Muscle layer of duodenum (tissue), 2 donors: ENCODE measurements around the gene TMEM250.

ENCODE experiments used
- H3K27ac ChIP-seq: one replicate; pipeline ENCODE4 v1.7.0; 2013; ENCODE audit warnings: mild to moderate bottlenecking, low read length
- H3K27me3 ChIP-seq: one replicate; pipeline ENCODE4 v1.7.0; 2013; ENCODE audit warnings: low read depth, mild to moderate bottlenecking, control low read depth, low read length
- H3K36me3 ChIP-seq, 2 donors: one replicate each; pipeline ENCODE4 v1.7.0; 2013; ENCODE audit warnings: low read length in 2 of 2, control low read depth in 1 of 2, mild to moderate bottlenecking in 1 of 2; ENCODE audit not compliant: insufficient read depth in 2 of 2, control insufficient read depth in 1 of 2
- H3K4me1 ChIP-seq, 2 donors: one replicate each; pipeline ENCODE4 v1.7.0; 2013; ENCODE audit warnings: low read length in 2 of 2, mild to moderate bottlenecking in 2 of 2, control low read depth in 1 of 2, moderate library complexity in 1 of 2; ENCODE audit not compliant: insufficient read depth in 2 of 2, control insufficient read depth in 1 of 2
- H3K4me3 ChIP-seq, 2 donors: one replicate each; pipeline ENCODE4 v1.7.0; 2013; ENCODE audit warnings: low read length in 2 of 2, low read depth in 1 of 2, mild to moderate bottlenecking in 1 of 2
- H3K9me3 ChIP-seq, 2 donors: one replicate each; pipeline ENCODE4 v1.7.0; 2013; ENCODE audit warnings: low read length in 2 of 2, control low read depth in 1 of 2, mild to moderate bottlenecking in 1 of 2; ENCODE audit not compliant: control insufficient read depth in 1 of 2
- donor health status: healthy.

TMEM250 gene

DNA sequence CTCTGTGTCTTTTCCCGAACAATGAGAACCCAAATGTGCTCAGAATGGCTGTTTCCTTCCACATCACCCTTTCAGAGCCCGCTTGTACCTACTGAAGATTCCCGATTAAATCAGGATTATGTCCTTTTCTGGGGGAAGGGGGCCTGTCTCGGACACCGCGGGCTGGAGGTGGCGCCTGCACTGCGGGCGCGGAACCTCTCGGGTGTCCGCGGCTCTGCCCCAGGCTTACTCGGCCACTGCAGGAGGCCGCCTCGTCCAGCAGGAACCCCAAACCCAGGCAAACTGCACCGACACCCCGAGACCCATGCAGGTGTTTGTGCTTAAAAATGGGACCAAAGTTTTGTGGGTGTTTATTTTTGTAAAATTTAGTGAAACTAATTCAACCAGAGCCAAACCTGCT is 8.6 kb upstream of the TMEM250 start:
- Histone ChIP-seq H3K9me3 (no peaks in the 10 kb centered on the region), H3K4me1 (peaks cover 0 to 4% of the 10 kb centered on the region in 2 donors), H3K36me3 (no peaks in the 10 kb centered on the region), H3K4me3 (no peak overlapping the region), H3K27ac (no peak overlapping the region), H3K27me3 (peaks cover 9% of the 10 kb centered on the region)

DNA sequence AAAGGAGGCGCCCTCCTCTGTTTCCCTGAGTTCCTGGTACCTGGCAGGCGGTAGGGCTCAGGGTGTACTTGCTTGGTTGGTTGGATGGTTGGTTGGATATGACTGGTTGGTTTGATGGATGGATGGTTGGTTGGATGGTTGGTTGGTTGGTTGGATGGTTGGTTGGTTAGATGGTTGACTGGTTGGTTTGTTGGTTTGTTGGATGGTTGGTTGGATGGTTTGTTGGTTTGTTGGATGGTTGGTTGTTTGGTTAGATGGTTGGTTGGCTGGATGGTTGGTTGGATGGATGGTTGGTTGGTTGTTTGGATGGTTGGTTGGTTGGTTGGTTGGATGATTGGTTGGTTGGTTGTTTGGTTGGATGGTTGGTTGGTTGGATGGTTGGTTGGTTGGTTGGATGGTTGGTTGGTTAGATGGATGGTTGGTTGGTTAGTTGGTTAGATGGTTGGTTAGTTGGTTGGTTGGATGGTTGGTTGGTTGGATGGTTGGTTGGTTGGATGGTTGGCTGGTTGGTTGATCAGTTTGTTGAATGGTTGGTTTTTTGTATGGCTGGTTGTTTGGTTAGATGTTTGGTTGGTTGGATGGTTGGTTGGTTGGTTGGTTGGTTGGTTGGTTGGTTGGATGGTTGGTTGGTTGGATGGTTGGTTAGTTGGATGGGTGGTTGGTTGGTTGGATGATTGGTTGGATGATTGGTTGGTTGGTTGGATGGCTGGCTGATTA is 6.5 kb upstream of the TMEM250 start:
- no peaks in the 10 kb centered on the region for H3K36me3 ChIP-seq
- H3K9me3 ChIP-seq: no peaks in the 10 kb centered on the region
- no peak overlapping the region for H3K4me3 ChIP-seq
- H3K4me1 ChIP-seq: peaks cover 0 to under 1% of the 10 kb centered on the region in 2 donors
- no peak overlapping the region for H3K27ac ChIP-seq
- no peaks in the 10 kb centered on the region for H3K27me3 ChIP-seq

DNA sequence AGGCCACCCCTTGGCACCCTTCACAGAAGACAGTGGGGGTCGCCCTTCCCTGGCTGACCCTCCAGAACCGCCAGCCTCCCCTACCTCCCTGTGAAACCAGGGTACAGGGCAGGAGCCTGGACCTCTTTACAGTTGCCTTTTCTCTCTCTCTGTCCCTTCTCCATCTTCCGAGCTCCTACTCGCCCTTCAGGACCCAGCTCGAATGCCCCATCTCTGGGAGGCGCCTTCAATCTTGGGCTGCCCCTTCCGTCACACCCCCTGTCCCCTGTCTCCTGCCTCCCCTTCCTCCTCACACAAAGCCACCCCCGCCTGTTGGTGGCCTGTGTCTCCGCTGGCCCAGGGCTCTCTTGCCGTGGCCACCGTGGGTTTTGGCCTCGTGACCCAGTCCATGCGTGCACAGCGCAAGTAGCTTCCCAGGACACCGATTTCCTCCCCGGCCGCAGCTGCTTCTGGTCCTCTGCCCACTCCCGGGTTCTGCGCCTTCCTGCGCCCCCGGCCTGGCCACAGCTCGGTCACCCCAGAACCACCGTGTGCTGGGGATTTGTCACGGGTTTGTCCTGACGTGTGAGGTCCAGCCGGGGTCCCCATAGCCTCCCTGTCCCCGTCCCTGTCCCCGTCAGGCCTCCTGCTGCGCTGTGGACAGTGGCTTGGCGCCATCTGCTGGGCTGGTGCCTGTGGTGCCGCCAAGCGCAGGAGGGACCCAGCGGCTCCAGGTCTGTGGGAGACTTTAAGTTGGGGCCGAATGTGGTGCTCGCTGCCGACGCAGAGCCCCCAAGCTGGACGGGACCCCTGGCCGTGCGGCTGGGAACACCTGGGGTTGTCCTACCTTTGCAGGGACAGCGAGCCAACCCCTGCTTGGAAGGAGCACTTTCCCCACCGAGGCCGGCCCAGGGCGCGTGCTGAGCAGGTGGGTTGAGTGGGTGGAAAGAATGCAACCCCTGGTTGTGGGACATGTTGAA is 4.0 kb upstream of the TMEM250 start:
- Histone ChIP-seq H3K36me3 (no peaks in the 10 kb centered on the region), H3K4me1 (peaks cover 6 to 16% of the 10 kb centered on the region in 2 donors), H3K27me3 (no peaks in the 10 kb centered on the region), H3K9me3 (no peaks in the 10 kb centered on the region), H3K27ac (no peak overlapping the region), H3K4me3 (peak overlapping the region in 1 of 2 donors; percentile 25)

DNA sequence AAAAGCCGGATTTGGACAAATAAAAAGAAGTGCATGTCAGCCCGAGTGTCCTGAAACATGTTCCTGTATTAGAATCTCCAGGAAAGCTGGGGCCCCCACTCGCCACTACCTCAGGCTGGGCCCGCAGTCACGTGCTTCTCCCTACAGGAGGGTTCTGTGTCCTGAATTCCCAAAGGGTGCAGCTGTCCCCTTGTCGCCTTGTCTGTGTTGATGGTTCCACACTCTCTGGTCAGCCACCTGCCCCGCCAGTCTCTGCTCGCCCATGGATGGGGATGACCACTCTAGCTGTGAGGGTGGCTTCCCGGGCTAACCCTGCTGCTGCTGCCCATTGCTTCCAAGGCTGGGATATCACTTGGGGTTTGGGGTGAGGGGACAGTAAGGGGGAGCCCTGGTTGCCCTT is 3.1 kb upstream of the TMEM250 start:
- H3K4me1 ChIP-seq: peaks cover 6 to 25% of the 10 kb centered on the region in 2 donors
- no peaks in the 10 kb centered on the region for H3K9me3 ChIP-seq
- no peaks in the 10 kb centered on the region for H3K27me3 ChIP-seq
- no peak overlapping the region for H3K4me3 ChIP-seq
- H3K36me3 ChIP-seq: no peaks in the 10 kb centered on the region
- H3K27ac ChIP-seq: no peak overlapping the region

DNA sequence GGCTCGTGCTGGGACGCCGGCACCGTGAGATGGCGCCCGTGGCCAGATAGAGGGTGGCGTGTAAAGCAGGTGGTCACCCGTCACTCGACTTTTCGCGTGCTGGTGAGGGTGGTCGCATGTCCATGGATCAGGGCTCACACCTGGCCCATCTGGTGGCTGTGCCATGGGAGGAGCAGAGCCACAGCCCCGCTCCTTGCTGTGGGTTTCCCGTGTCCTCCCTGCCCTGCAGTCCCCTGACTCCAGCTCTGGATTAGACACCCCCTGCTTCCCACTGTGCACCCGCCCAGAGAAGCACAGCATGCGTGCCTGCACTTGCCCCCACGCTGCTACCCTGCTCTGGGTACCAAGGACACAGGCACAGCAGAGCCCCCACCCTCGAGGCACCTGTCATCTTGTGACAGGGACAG is 1.8 kb upstream of the TMEM250 start:
- H3K4me3 ChIP-seq: no peak overlapping the region
- H3K36me3 ChIP-seq: peaks cover 0 to 12% of the 10 kb centered on the region in 2 donors
- no peaks in the 10 kb centered on the region for H3K27me3 ChIP-seq
- H3K27ac ChIP-seq: no peak overlapping the region
- peaks cover 6 to 26% of the 10 kb centered on the region in 2 donors for H3K4me1 ChIP-seq
- no peaks in the 10 kb centered on the region for H3K9me3 ChIP-seq

DNA sequence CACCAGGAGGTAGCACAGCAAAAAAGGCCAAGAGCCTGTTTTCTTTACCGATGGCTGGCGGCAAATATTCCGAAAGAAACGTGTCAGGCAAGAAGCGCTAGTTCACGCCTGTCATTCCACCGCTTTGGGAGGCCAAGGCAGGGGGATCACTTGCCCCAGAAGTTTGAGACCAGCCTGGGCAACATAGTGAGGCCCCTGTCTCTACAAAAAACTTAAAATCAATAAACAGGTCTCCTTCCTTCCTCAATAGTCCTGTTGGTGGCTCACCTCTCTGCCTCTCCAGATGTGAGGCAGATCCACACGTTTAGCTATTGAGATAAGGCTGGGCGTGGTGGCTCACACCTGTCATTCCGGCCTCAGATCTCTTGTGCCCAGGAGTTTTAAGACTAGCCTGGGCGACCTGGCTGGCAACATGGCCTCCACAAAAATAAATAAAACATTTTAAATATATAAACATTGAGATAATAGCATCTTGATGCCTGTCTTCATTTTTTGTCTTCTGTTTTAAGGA is 1.3 kb upstream of the TMEM250 start:
- Histone ChIP-seq H3K27ac (peak overlapping the region; percentile 51), H3K27me3 (no peaks in the 10 kb centered on the region), H3K36me3 (peaks cover 0 to 17% of the 10 kb centered on the region in 2 donors), H3K4me3 (peak overlapping the region; percentile 39 to 75), H3K4me1 (peaks cover 6 to 26% of the 10 kb centered on the region in 2 donors), H3K9me3 (no peaks in the 10 kb centered on the region)

DNA sequence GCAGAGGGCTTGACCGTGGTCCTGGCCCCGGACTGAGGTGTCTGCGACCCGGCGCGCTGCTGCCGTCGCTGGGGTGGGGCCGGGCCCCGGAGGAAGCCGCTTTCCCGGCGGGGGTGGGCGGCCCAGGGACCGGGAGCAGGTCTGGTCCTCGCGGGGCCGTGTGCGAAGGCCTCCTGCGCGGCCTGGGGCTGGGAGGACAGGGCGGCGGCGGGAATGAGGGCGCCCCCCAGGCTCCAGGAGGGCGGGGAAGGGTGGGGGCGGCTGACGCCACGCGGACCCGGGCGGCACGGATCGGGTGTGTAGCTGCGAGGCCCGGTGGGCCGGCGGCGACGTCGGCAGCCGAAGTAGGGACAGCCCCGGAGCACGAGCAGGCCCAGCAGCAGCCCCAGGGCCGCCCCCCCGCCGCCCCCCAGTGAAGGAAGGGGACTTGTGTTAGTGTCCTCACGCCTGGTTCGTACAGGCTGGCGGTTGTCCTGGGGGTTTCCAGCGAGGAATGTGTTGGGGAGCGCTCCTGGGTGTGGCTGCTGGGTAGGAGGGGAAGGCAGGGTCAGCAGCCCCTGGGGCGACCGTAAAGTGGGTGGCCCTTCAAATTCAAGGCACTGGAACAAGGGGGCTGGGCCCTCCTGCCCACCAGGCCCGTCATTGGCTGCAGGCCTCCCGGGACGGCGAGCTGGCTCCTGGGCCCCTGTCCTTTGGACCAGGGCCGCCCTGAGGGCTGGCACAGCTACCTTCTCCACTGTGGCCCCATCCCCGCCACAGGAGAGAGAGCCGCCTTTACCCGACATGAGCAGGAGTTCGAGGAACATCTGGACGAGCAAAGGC is 597 bp upstream of the TMEM250 start:
- Histone ChIP-seq H3K27ac (peak overlapping the region; percentile 51), H3K4me1 (peaks cover 6 to 26% of the 10 kb centered on the region in 2 donors), H3K36me3 (peaks cover 0 to 22% of the 10 kb centered on the region in 2 donors), H3K4me3 (peak overlapping the region; percentile 39 to 75), H3K9me3 (no peaks in the 10 kb centered on the region), H3K27me3 (no peaks in the 10 kb centered on the region)

DNA sequence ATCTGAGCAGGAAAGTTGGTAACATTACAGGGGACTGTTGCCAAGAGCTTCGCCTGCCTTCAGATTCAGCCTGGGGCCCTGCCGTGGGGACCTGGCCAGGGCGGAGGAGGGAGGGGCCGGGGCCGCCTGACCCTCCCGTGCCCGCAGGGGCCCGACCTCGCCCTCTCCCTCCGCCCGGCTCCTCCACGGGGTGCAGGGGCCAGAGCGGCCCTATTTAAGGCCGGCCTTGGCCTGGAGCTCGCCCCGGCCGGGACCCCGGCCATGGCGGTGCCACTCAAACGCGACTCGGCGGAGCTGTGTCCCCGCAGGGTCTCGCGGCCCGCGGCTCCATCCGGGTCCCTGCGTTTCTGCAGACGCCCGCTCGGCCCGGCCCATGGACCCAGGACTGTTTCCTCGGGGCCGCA is 757 bp downstream of the TMEM250 start:
- Histone ChIP-seq H3K4me3 (peak overlapping the region; percentile 56 to 75), H3K9me3 (no peaks in the 10 kb centered on the region), H3K4me1 (peaks cover 6 to 26% of the 10 kb centered on the region in 2 donors), H3K27ac (peak overlapping the region; percentile 63), H3K36me3 (peaks cover 0 to 24% of the 10 kb centered on the region in 2 donors), H3K27me3 (no peaks in the 10 kb centered on the region)

DNA sequence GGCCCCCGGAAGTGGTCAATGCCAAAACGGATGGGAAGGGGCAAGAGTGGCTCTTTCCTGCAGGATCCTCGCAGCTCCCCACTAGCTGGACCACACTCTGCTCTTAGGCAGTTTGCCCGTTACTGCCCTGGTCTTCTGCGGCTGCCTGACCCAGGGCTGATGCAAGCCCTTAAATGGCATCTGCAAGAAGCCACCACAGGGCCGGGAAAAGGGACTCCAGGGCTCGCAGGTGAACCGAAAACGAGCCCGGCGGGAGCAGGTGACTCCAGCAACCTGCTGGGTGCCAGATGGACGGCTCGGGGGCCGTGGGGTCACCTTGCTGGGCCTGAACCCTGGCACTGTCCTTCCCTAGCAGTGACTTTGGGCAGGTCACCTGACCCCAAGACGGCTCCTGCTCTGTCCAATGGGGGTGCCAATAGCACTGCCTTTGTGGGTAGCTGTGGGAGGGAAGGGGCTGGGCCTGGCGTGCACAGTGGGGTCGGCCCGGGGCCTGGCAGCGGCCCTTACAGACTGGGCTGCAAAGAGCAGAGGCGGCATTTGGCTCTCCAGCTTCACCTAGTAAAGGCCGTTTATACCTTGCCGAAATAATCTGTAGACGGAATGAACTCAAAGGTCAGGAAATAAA is 1.3 kb downstream of the TMEM250 start:
- Histone ChIP-seq H3K36me3 (peaks cover 0 to 24% of the 10 kb centered on the region in 2 donors), H3K27me3 (no peaks in the 10 kb centered on the region), H3K9me3 (no peaks in the 10 kb centered on the region), H3K4me1 (peaks cover 6 to 26% of the 10 kb centered on the region in 2 donors), H3K4me3 (peak overlapping the region; percentile 56 to 75), H3K27ac (peak overlapping the region; percentile 63)

DNA sequence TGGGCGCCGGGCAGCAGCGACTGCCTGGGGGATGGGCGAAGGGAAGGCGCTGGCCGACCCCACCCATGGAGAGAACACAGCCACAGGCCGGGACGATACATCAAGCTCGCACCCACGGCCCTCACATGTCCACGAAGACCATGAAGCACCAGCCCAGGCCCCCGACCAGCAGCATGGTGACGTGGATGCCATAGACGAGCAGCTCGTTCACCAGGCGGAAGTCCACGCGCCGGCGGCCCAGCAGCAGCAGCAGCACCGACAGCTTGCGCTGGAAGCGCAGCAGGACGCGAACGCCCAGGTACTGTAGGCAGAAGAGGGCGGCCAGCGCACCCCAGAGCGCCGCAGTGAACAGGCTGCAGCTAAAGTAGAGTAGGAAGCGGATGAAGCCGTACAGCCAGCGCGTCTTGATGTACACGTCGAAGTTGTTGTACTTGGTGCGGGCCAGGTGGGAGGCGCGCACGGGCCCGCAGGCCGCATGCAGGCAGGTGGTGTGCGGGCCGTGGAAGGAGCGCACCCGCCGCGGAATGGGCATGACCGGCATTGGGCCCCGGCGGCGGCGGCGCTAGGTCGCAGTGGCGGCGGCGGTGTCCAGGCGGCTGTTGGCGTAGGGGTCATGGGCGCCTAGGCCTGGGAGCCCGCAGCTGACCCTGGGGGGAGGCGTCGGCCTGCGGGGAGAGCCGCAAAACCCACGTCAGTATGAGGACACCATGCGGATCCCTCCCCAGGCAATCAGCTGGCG is 2.1 kb downstream of the TMEM250 start:
- H3K4me1 ChIP-seq: peaks cover 6 to 26% of the 10 kb centered on the region in 2 donors
- H3K27me3 ChIP-seq: no peaks in the 10 kb centered on the region
- H3K9me3 ChIP-seq: no peaks in the 10 kb centered on the region
- H3K27ac ChIP-seq: no peak overlapping the region
- peaks cover 0 to 24% of the 10 kb centered on the region in 2 donors for H3K36me3 ChIP-seq
- H3K4me3 ChIP-seq: no peak overlapping the region
